Endothelial cell (in vitro differentiated cells): ENCODE data around the gene HAPLN3. TPM values are rescaled to one million over a fixed set of nuclear protein-coding genes. Genes with fewer than 3 reads are reported as not detected.

Experiments
- DNase-seq: peaks from one replicate; pipeline ENCODE4 v3.0.0; 2021; ENCODE audit warnings: low spot score
- H3K27ac Mint-ChIP-seq: one replicate; pipeline ENCODE4 v1.8.0; 2021; ENCODE audit warnings: mixed read lengths, inconsistent platforms; ENCODE audit not compliant: unreplicated experiment
- H3K27me3 Mint-ChIP-seq: one replicate; pipeline ENCODE4 v1.8.0; 2021; ENCODE audit warnings: mild to moderate bottlenecking, moderate library complexity, mixed read lengths, inconsistent platforms; ENCODE audit not compliant: unreplicated experiment
- H3K36me3 Mint-ChIP-seq: one replicate; pipeline ENCODE4 v1.8.0; 2021; ENCODE audit warnings: mild to moderate bottlenecking, low read depth, mixed read lengths, inconsistent platforms; ENCODE audit not compliant: unreplicated experiment
- H3K4me1 Mint-ChIP-seq: one replicate; pipeline ENCODE4 v1.8.0; 2021; ENCODE audit warnings: mild to moderate bottlenecking, mixed read lengths, inconsistent platforms; ENCODE audit not compliant: unreplicated experiment
- H3K4me3 Mint-ChIP-seq: one replicate; pipeline ENCODE4 v1.8.0; 2021; ENCODE audit warnings: mild to moderate bottlenecking, mixed read lengths, inconsistent platforms; ENCODE audit not compliant: unreplicated experiment
- H3K9me3 Mint-ChIP-seq: one replicate; pipeline ENCODE4 v1.8.0; 2021; ENCODE audit warnings: mixed read lengths, inconsistent platforms; ENCODE audit not compliant: unreplicated experiment
- CTCF ChIP-seq: fragments of 200-600 bp; sonication (generic); IDR thresholded peaks from one replicate; pipeline ENCODE4 v1.5.0; 2021; ENCODE audit warnings: antibody characterized with exemption; ENCODE audit not compliant: unreplicated experiment
- total RNA-seq: library from RNA; stranded (reverse); fragmentation: NEBNext Ultra II Directional; extraction: Animal tissue kit (Norgen Biotek cat#: 25700); gene quantifications from one replicate; pipeline ENCODE4 v1.2.1, GENCODE V29; 2021; ENCODE audit not compliant: unreplicated experiment

Gene HAPLN3
- total RNA-seq, 1 donor from 2014 or later, result 137 TPM

GRCh38 chr15:88897456-88898194 is 2.3 kb upstream of the HAPLN3 start:
- H3K36me3 Mint-ChIP-seq, result peaks cover 16% of the 10 kb centered on the region
- H3K4me1 Mint-ChIP-seq, result peaks cover 32% of the 10 kb centered on the region
- peak; percentile 85 for DNase-seq
- no peaks in the 10 kb centered on the region for H3K9me3 Mint-ChIP-seq
- TF ChIP-seq CTCF, result no peak
- H3K27me3 Mint-ChIP-seq, result peaks cover 10% of the 10 kb centered on the region
- H3K27ac Mint-ChIP-seq, result peak overlapping the region; percentile 67
- H3K4me3 Mint-ChIP-seq, result peak overlapping the region; percentile 63

- peaks cover 32% of the 10 kb centered on the region for H3K4me1 Mint-ChIP-seq
- H3K9me3 Mint-ChIP-seq, result no peaks in the 10 kb centered on the region
- no peak for TF ChIP-seq CTCF
- peaks cover 15% of the 10 kb centered on the region for H3K36me3 Mint-ChIP-seq
- H3K27ac Mint-ChIP-seq, result no peak overlapping the region
- no peak for DNase-seq
- H3K27me3 Mint-ChIP-seq, result peaks cover 5% of the 10 kb centered on the region
- H3K4me3 Mint-ChIP-seq, result no peak overlapping the region
These were observed 1.8 kb upstream of the HAPLN3 start for GRCh38 chr15:88897142-88897455.

DNA sequence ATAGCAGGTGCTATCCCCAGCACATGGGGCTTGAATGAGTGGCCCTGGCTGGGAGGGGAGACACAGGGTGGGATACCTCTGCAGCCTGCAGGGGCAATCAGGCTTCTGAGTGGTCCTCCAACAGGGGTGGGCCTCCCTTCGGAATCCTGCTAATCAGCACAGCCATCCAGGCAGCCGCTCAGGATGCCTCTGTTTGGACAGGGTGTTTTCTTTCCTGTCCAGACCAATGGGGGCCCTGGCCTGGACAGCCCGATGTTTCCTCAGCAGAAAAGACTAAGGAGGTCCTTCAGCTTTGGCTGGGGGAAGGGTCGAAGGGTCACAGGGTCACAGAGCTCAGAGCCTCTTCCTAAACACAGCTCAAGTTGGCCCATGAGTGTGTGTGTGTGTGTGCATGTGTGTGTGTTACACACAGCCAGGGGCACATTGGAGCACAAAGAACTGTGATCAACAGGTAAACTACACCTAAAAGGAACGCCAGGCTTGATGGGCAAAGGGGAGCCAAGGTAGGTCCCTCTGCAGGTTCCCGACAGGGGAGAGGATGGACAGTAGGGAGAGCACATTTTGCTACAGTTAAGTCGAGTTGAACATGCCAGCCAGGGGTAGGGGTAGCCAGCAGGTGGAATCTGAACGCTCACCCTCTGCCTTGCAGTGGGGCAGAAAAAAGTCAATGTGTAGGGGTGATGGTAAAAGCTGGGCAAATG is 1.1 kb upstream of the HAPLN3 start:
- peak overlapping the region; percentile 53 for H3K4me3 Mint-ChIP-seq
- peaks cover 3% of the 10 kb centered on the region for H3K27me3 Mint-ChIP-seq
- H3K4me1 Mint-ChIP-seq, result peaks cover 32% of the 10 kb centered on the region
- no peak for TF ChIP-seq CTCF
- peak; percentile 77 for DNase-seq
- peaks cover 9% of the 10 kb centered on the region for H3K36me3 Mint-ChIP-seq
- no peaks in the 10 kb centered on the region for H3K9me3 Mint-ChIP-seq
- H3K27ac Mint-ChIP-seq, result peak overlapping the region; percentile 74

DNA sequence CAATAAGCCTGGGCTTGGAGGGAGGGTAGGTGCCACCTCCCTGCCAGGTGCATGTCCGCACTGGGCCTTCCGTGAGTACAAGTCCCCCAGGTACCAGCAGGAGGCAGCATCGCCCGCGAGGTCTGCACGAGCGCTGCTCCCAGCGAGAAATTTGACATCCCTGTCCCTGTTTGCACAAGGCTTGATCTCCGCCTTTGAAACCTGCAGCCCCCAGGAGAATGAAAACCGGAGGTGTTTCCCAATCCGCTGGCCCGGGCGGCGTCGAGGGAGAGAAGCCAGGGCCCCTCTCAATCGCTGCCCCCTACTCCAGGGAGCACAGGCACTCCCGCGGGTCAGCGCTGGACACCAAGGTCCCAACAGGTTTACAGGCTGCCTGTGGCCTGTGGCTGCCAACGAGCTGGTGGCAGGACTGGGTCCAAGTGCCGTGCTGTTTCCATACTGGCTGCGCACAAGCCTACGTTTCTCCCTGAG is 961 bp downstream of the HAPLN3 start:
- peak; percentile 86 for DNase-seq
- H3K27ac Mint-ChIP-seq, result no peak overlapping the region
- H3K27me3 Mint-ChIP-seq, result peaks cover 2% of the 10 kb centered on the region
- TF ChIP-seq CTCF, result peak; percentile 76
- H3K9me3 Mint-ChIP-seq, result no peaks in the 10 kb centered on the region
- peaks cover 3% of the 10 kb centered on the region for H3K36me3 Mint-ChIP-seq
- peaks cover 42% of the 10 kb centered on the region for H3K4me1 Mint-ChIP-seq
- H3K4me3 Mint-ChIP-seq, result peak overlapping the region; percentile 86
